Fibroblast of lung (primary cell): ENCODE results near the gene TEX2.

ENCODE experiments used
- CTCF ChIP-seq, 2 donors: IDR thresholded peaks in 1 of 2; conservative IDR thresholded peaks in 1 of 2; 1 replicate in 1 of 2; 2 replicates in 1 of 2; pipeline ENCODE4 v1.5.1; 2011 to 2012; ENCODE audit warnings: low read length in 2 of 2, control low read depth in 1 of 2, inconsistent platforms in 1 of 2, low read depth in 1 of 2, mild to moderate bottlenecking in 1 of 2
- EZH2 ChIP-seq: IDR thresholded peaks from 2 replicates; pipeline ENCODE4 v1.5.1; 2012; ENCODE audit warnings: low read length, control low read depth, mild to moderate bottlenecking; ENCODE audit errors: missing control alignments

- TF ChIP-seq CTCF (conservative IDR thresholded peaks at IDR 0.05 in 1 of 2, IDR thresholded peaks at IDR 0.05 in 1 of 2; ENCODE audit: low read depth in 1 of 2, low read length in 2 of 2) (peak; percentile 71 to 73), EZH2 (no peak)
These were observed 19.1 kb upstream of the TEX2 start for GRCh38 chr17:64281962-64282752.
